ENCODE data around the gene PCGF5. TPM values are rescaled to one million over a fixed set of nuclear protein-coding genes. Genes with fewer than 3 reads are reported as not detected.

PCGF5 gene
- total RNA-seq, 2 experiments from 2014 or later, result 42.9 to 46.8 TPM

GRCh38 chr10:91196268-91197048 lies 24.0 kb upstream of the PCGF5 start:
- ChIA-PET POLR2A (no interaction called here), CTCF (no interaction called here)
- Mint-ChIP-seq H3K36me3 (peaks cover 11% of the 10 kb centered on the region), H3K27ac (no peak overlapping the region), H3K9me3 (no peaks in the 10 kb centered on the region), H3K4me1 (ENCODE audit: low read depth) (peaks cover 87% of the 10 kb centered on the region), H3K27me3 (no peaks in the 10 kb centered on the region), H3K4me3 (no peak overlapping the region)
- DNase-seq, result no peak
- intact Hi-C loops (cut with micrococcal nuclease), result no loop called here

- H3K4me3 Mint-ChIP-seq, result no peak overlapping the region
- peaks cover 87% of the 10 kb centered on the region for H3K4me1 Mint-ChIP-seq (ENCODE audit: low read depth)
- H3K9me3 Mint-ChIP-seq, result no peaks in the 10 kb centered on the region
- peaks cover 11% of the 10 kb centered on the region for H3K36me3 Mint-ChIP-seq
- no peak overlapping the region for H3K27ac Mint-ChIP-seq
- intact Hi-C loops (cut with micrococcal nuclease), result no loop called here
- CTCF ChIA-PET, result no interaction called here
- H3K27me3 Mint-ChIP-seq, result no peaks in the 10 kb centered on the region
- POLR2A ChIA-PET, result no interaction called here
- DNase-seq, result no peak
Measured at GRCh38 chr10:91197127-91197526, 23.3 kb upstream of the PCGF5 start.

- H3K36me3 Mint-ChIP-seq, result peaks cover 6% of the 10 kb centered on the region
- DNase-seq, result no peak
- ChIA-PET POLR2A (interaction anchor here (0.5 to 1.0 kb wide), 2 partner anchors 36 to 326 kb away, joined by 3 to 5 read pairs; no protein-coding TSS in a partner anchor), CTCF (no interaction called here)
- H3K4me3 Mint-ChIP-seq, result no peak overlapping the region
- no peaks in the 10 kb centered on the region for H3K27me3 Mint-ChIP-seq
- peaks cover 86% of the 10 kb centered on the region for H3K4me1 Mint-ChIP-seq (ENCODE audit: low read depth)
- H3K9me3 Mint-ChIP-seq, result no peaks in the 10 kb centered on the region
- H3K27ac Mint-ChIP-seq, result peak overlapping the region; percentile 59
- intact Hi-C loops (cut with micrococcal nuclease), result no loop called here
Measured at GRCh38 chr10:91198781-91199180, 21.7 kb upstream of the PCGF5 start.

GRCh38 chr10:91200314-91201212 lies 19.9 kb upstream of the PCGF5 start:
- Mint-ChIP-seq H3K27ac (peak overlapping the region; percentile 86), H3K36me3 (peaks cover 4% of the 10 kb centered on the region), H3K9me3 (no peaks in the 10 kb centered on the region), H3K27me3 (no peaks in the 10 kb centered on the region), H3K4me1 (ENCODE audit: low read depth) (peaks cover 85% of the 10 kb centered on the region), H3K4me3 (peak overlapping the region; percentile 49)
- ChIA-PET POLR2A (interaction anchor here (0.8 to 2.6 kb wide), 6 partner anchors 10 to 49 kb away, joined by 3 to 13 read pairs (median 3); no protein-coding TSS in a partner anchor), CTCF (interaction anchor here (0.8 to 1.6 kb wide), 3 partner anchors 10 to 98 kb away, joined by 3 to 6 read pairs (median 5); no protein-coding TSS in a partner anchor)
- DNase-seq, result no peak
- intact Hi-C loops (cut with micrococcal nuclease), result loop anchor here (1.0 to 10.0 kb wide), 7 partner anchors 10 to 597 kb away; partner anchors contain the start of genes HECTD2, PCGF5 and TNKS2

- POLR2A ChIA-PET, result interaction anchor here (0.8 to 2.6 kb wide), 6 partner anchors 9 to 50 kb away, joined by 3 to 13 read pairs (median 3); no protein-coding TSS in a partner anchor
Measured at GRCh38 chr10:91201213-91201996, 19.1 kb upstream of the PCGF5 start.

GRCh38 chr10:91206427-91206826 lies 14.0 kb upstream of the PCGF5 start:
- Mint-ChIP-seq H3K4me1 (ENCODE audit: low read depth) (peaks cover 81% of the 10 kb centered on the region), H3K9me3 (no peaks in the 10 kb centered on the region), H3K4me3 (peak overlapping the region; percentile 28), H3K27me3 (no peaks in the 10 kb centered on the region), H3K36me3 (no peaks in the 10 kb centered on the region), H3K27ac (peak overlapping the region; percentile 87)
- CTCF ChIA-PET, result interaction anchor here (1.0 to 1.2 kb wide), 2 partner anchors 13 to 199 kb away, joined by 3 to 5 read pairs; no protein-coding TSS in a partner anchor
- POLR2A ChIA-PET, result interaction anchor here (1.0 to 1.6 kb wide), 3 partner anchors 14 to 200 kb away, joined by 3 to 7 read pairs (median 5); partner anchors contain the start of gene PCGF5
- no peak for DNase-seq
- intact Hi-C loops (cut with micrococcal nuclease), result loop anchor here (2.0 to 10.0 kb wide), 2 partner anchors 16 to 208 kb away; partner anchors contain the start of gene HECTD2

More at GRCh38 chr10:91201213-91201996, 19.1 kb upstream of the PCGF5 start:
- H3K27me3 Mint-ChIP-seq, result no peaks in the 10 kb centered on the region
- H3K36me3 Mint-ChIP-seq, result peaks cover 4% of the 10 kb centered on the region
- H3K4me1 Mint-ChIP-seq (ENCODE audit: low read depth), result peaks cover 87% of the 10 kb centered on the region
- H3K27ac Mint-ChIP-seq, result peak overlapping the region; percentile 86
- peak overlapping the region; percentile 49 for H3K4me3 Mint-ChIP-seq
- CTCF ChIA-PET, result interaction anchor here (0.8 to 1.6 kb wide), 4 partner anchors 9 to 97 kb away, joined by 3 to 6 read pairs (median 4); no protein-coding TSS in a partner anchor
- DNase-seq, result peak; percentile 80
- no peaks in the 10 kb centered on the region for H3K9me3 Mint-ChIP-seq
- intact Hi-C loops (cut with micrococcal nuclease), result loop anchor here (1.0 to 10.0 kb wide), 7 partner anchors 11 to 596 kb away; partner anchors contain the start of genes HECTD2, PCGF5 and TNKS2

- Mint-ChIP-seq H3K36me3 (no peaks in the 10 kb centered on the region), H3K27me3 (no peaks in the 10 kb centered on the region), H3K9me3 (no peaks in the 10 kb centered on the region), H3K27ac (peak overlapping the region; percentile 87), H3K4me3 (peak overlapping the region; percentile 28), H3K4me1 (ENCODE audit: low read depth) (peaks cover 81% of the 10 kb centered on the region)
- no peak for DNase-seq
- intact Hi-C loops (cut with micrococcal nuclease), result loop anchor here (1.0 to 10.0 kb wide), 4 partner anchors 13 to 208 kb away; partner anchors contain the start of genes HECTD2 and PCGF5
- ChIA-PET POLR2A (interaction anchor here (1.6 kb wide), 2 partner anchors 13 to 201 kb away, joined by 3 to 7 read pairs; partner anchors contain the start of gene PCGF5), CTCF (interaction anchor here (1.0 to 1.2 kb wide), 2 partner anchors 13 to 200 kb away, joined by 3 to 5 read pairs; no protein-coding TSS in a partner anchor)
Measured at GRCh38 chr10:91206837-91207474, 13.5 kb upstream of the PCGF5 start.

- H3K36me3 Mint-ChIP-seq, result no peaks in the 10 kb centered on the region
- no peaks in the 10 kb centered on the region for H3K9me3 Mint-ChIP-seq
- intact Hi-C loops (cut with micrococcal nuclease), result loop anchor here (10.0 kb wide), 1 partner anchor 206 kb away; the partner anchor contains the start of gene HECTD2
- no peaks in the 10 kb centered on the region for H3K27me3 Mint-ChIP-seq
- POLR2A ChIA-PET, result no interaction called here
- CTCF ChIA-PET, result no interaction called here
- H3K4me3 Mint-ChIP-seq, result no peak overlapping the region
- peak overlapping the region; percentile 19 for H3K27ac Mint-ChIP-seq
- peaks cover 70% of the 10 kb centered on the region for H3K4me1 Mint-ChIP-seq (ENCODE audit: low read depth)
- DNase-seq, result no peak
Measured at GRCh38 chr10:91208642-91209041, 11.8 kb upstream of the PCGF5 start.

- peaks cover 68% of the 10 kb centered on the region for H3K4me1 Mint-ChIP-seq (ENCODE audit: low read depth)
- POLR2A ChIA-PET, result interaction anchor here (0.9 kb wide), 1 partner anchor 9 kb away, joined by 3 read pairs; no protein-coding TSS in a partner anchor
- no peak overlapping the region for H3K27ac Mint-ChIP-seq
- no peaks in the 10 kb centered on the region for H3K9me3 Mint-ChIP-seq
- H3K4me3 Mint-ChIP-seq, result no peak overlapping the region
- CTCF ChIA-PET, result interaction anchor here (1.2 to 1.7 kb wide), 2 partner anchors 9 to 204 kb away, joined by 4 to 5 read pairs; no protein-coding TSS in a partner anchor
- no peaks in the 10 kb centered on the region for H3K36me3 Mint-ChIP-seq
- no peaks in the 10 kb centered on the region for H3K27me3 Mint-ChIP-seq
- DNase-seq, result no peak
- intact Hi-C loops (cut with micrococcal nuclease), result loop anchor here (5.0 kb wide), 1 partner anchor 1082 kb away; the partner anchor contains the start of genes CPEB3 and MARCHF5
Measured at GRCh38 chr10:91210014-91210413, 10.4 kb upstream of the PCGF5 start.

- POLR2A ChIA-PET, result interaction anchor here (0.9 kb wide), 1 partner anchor 9 kb away, joined by 3 read pairs; no protein-coding TSS in a partner anchor
- Mint-ChIP-seq H3K9me3 (no peaks in the 10 kb centered on the region), H3K4me3 (no peak overlapping the region), H3K27me3 (no peaks in the 10 kb centered on the region), H3K36me3 (no peaks in the 10 kb centered on the region), H3K27ac (no peak overlapping the region), H3K4me1 (ENCODE audit: low read depth) (peaks cover 67% of the 10 kb centered on the region)
- peak; percentile 49 for DNase-seq
- CTCF ChIA-PET, result interaction anchor here (1.2 to 1.7 kb wide), 2 partner anchors 9 to 204 kb away, joined by 4 to 5 read pairs; no protein-coding TSS in a partner anchor
- intact Hi-C loops (cut with micrococcal nuclease), result loop anchor here (5.0 kb wide), 1 partner anchor 1082 kb away; the partner anchor contains the start of genes CPEB3 and MARCHF5
Measured at GRCh38 chr10:91210435-91210834, 10.0 kb upstream of the PCGF5 start.

All from activated CD4-positive, alpha-beta memory T cell treated with anti-CD3 and anti-CD28 coated beads for 36 hours (primary cell).